ENCODE data around the gene MARCHF6.
"Not testable (repeated sequence)": the region's sequence is repeated elsewhere in the genome, so short reads cannot be mapped to it uniquely, and the experiment has no call there.

Gene MARCHF6

GRCh38 chr5:10323588-10324488, 29.7 kb upstream of the MARCHF6 start:
- DNase-seq: no peak

- DNase-seq: no peak
These were observed 28.8 kb upstream of the MARCHF6 start for GRCh38 chr5:10324518-10325370.

- no peak for DNase-seq
These were observed 25.2 kb upstream of the MARCHF6 start for GRCh38 chr5:10328323-10328722.

DNA sequence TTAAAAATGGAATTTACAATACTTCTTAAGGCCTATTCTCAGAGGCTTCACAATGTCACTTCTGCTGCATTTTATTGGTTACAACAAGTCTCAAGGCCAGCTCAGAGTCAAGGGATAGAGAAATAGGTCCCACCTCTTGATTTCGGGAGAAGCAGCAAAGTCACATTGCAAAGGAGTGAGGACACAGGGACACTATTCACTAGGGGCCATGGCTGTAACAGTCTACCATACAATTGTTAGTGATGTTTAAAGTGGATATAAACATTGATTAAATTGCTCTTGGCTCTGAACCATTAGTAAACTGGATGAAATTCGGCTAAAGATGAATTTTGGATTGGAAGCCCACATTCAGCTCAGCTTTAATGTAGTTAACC, 24.1 kb upstream of the MARCHF6 start:
- no peak for DNase-seq

- DNase-seq: no peak
These were observed 23.5 kb upstream of the MARCHF6 start for GRCh38 chr5:10329820-10330481.

GRCh38 chr5:10330511-10331230, 22.8 kb upstream of the MARCHF6 start:
- DNase-seq: no peak

DNA sequence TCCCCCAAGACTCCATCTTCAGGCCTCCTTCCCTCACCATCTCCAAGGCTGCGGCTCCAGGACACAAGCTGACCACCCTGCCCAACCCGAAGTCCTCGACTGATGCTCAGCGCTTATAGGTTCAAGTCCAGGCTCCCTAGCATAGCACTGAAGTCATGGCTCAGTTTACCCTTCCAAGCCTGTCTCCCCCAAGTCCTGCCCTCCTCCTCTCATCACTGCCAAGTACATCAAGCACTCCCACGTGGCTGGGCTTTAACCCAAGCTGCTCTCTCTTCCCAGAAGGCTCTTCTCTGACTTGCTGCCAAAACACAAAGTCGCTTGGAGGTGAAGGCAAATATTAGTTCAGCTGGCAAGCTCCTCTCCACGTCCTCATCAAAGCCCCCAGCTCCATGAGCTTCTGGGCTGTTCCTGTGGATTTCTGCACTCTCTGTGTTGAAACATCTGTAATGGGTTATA, 22.1 kb upstream of the MARCHF6 start:
- DNase-seq: no peak

DNA sequence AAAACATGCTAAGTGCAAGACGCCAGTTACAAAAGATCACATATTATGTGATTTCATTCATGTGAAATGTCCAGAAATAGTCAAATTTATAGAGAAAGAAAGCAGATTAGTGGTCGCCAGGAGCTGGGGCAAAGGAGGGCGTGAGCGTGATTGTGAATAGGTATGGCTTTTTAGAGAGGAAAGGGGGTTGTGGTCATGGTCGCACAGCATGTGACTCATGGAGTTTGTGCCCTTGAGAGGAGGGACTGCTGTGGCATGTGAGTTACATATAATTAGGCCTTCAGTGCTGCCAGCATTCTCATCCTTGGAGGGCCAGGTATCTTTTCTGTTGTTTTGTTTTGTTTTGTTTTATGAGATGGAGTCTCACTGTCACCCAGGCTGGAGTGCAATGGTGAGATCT, 21.2 kb upstream of the MARCHF6 start:
- DNase-seq: no peak

GRCh38 chr5:10333154-10334006, 20.1 kb upstream of the MARCHF6 start:
- no peak for DNase-seq

DNA sequence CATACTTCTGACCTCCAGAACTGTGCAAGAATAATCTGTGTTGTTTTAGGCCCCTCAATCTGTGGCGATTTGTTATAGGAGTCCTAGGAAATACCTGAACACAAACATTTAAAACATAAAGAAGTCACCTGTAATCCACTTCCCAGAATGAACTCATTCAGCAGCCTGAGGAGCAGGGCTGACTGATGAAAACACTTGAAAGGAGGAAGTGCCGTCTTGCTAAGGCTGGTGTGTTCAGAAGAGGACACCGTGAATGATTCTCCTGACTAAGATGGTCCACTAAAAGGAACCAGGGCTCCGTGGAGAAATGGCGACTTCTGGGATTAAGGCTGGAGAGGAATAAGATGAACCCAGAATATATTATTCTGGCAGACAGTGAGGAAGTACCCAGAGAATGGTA, 18.7 kb upstream of the MARCHF6 start:
- no peak for DNase-seq

DNA sequence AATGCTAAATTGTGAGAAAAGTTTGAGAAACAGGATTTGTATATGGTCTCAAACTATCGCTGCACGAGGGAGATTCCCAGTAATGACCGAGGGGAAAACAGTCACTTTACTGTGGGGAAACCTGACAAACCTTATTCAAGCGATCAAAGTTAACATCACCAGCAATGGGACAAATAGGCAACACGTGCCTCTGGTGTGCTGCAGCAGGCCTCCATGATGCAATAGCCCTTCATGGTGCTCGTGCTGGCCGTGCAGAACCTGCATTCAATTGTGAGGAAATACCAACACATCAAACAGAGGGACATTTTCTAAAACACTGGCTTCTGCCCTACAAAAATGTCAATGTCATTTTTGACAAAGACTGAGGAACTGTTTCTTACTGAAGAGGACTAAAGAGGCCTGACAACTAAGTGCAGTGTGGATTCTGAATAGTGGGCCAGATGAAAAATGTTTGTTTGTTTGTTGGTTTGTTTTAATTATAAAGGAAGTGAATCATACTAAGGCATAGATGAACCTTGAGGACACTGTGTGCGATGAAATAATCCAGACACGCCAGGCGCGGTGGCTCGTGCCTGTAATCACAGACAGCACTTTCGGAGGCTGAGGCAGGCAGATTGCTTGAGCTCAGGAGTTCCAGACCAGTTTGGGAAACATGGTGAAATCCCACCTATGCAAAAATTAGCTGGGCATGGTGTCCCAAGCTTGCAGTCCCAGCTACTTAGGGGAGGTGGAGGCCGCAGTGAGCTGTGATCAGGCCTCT, 17.6 kb upstream of the MARCHF6 start:
- no peak for DNase-seq

- DNase-seq: no peak
These were observed 16.4 kb upstream of the MARCHF6 start for GRCh38 chr5:10337107-10337506.

DNA sequence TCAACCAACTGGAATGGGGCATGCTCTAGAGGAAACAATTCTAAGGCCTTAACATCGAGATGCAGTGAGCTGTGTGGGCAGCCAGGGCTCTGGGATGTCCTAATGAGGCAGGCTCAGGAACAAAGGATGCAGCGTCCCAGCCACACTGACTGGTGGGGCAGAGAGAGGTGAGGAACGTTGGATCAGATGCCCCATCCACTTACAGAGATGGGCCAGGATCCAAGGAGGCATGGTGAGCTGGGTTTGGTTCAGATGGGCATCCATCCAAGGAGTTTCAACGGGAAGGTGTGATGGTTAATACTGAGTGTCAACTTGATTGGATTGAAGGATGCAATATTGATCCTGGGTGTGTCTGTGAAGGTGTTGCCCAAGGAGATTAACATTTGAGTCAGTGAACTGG, 15.5 kb upstream of the MARCHF6 start:
- DNase-seq: no peak

DNA sequence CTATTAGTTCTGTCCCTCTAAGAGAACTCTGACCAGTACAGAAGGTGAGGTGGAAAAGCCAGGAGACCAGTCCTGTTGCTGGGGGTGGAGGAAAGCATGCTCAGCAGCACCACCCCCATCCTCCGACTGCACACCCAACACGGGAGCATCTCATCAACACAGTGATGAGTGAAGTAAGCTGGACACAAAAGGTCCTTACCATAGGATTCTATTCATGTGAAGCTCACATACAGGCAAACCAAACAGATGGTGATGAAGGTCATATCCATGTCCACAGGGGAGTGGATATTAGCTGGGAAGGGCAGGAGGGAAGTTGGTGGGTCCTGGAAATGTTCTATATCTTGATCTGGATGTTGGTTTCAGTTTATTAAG, 14.8 kb upstream of the MARCHF6 start:
- DNase-seq: no peak

GRCh38 chr5:10339058-10339811, 14.3 kb upstream of the MARCHF6 start:
- no peak for DNase-seq

- no peak for DNase-seq
These were observed 13.5 kb upstream of the MARCHF6 start for GRCh38 chr5:10339958-10340357.

GRCh38 chr5:10343486-10343885, 10.0 kb upstream of the MARCHF6 start:
- DNase-seq: no peak

- DNase-seq: not testable (repeated sequence)
These were observed 8.9 kb upstream of the MARCHF6 start for GRCh38 chr5:10344461-10345106.

DNA sequence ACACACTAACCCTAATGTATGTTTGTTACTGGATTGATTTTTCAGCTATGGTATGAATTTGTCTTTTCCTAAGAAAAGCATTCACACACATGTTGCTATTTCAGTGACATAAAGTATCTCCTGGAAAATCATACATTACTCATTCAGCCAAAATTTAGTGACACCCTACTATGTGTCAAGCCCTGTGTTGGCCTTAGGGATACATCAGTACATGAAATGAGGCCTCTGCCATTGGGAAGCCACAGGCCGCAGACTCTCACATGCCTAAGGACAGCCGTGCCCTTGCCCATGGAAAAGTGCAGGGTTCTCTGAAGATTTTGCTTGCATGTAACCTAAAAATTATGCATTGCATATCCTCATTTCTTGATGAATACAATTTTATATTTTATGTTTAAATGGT, 5.2 kb upstream of the MARCHF6 start:
- DNase-seq: no peak

All from kidney glomerular epithelial cell (primary cell).